HEK293T (cell line): ENCODE data around the gene PRR11.
"Not testable (repeated sequence)": the region's sequence is repeated elsewhere in the genome, so short reads cannot be mapped to it uniquely, and the experiment has no call there.

Experiments
- CTCF ChIA-PET: fragments of 350-600 bp; formaldehyde crosslinking; extraction: SDS; loops from one replicate; lab custom pipeline; 2021; ENCODE audit warnings: antibody characterized with exemption, inconsistent platforms; lab: Yijun Ruan, JAX
- POLR2A ChIA-PET: fragments of 350-600 bp; formaldehyde crosslinking; extraction: SDS; loops from one replicate; lab custom pipeline; 2020; ENCODE audit warnings: antibody characterized with exemption, inconsistent platforms; lab: Yijun Ruan, JAX
- DNase-seq: peaks from one replicate; pipeline ENCODE4 v3.0.0; 2012; ENCODE audit warnings: mixed read lengths; ENCODE audit errors: extremely low spot score
- ARNT ChIP-seq: fragments of 450-650 bp; IDR thresholded peaks from 2 replicates; pipeline ENCODE4 v1.6.1; 2017; ENCODE audit warnings: mild to moderate bottlenecking
- BHLHE40 ChIP-seq: fragments of 450-650 bp; IDR thresholded peaks from 2 replicates; pipeline ENCODE4 v1.6.1; 2016; ENCODE audit warnings: mild to moderate bottlenecking, moderate library complexity, borderline replicate concordance
- CTBP1 ChIP-seq: fragments of 450-650 bp; IDR thresholded peaks from 2 replicates; pipeline ENCODE4 v1.6.1; 2016; ENCODE audit warnings: borderline replicate concordance
- ELF4 ChIP-seq: fragments of 450-650 bp; IDR thresholded peaks from 2 replicates; pipeline ENCODE4 v1.6.1; 2017; ENCODE audit warnings: antibody characterized with exemption
- FOXA1 ChIP-seq: fragments of 450-650 bp; IDR thresholded peaks from 2 replicates; pipeline ENCODE4 v1.6.1; 2016; ENCODE audit warnings: mild to moderate bottlenecking
- FOXK2 ChIP-seq: fragments of 450-650 bp; IDR thresholded peaks from 2 replicates; pipeline ENCODE4 v1.6.1; 2016; ENCODE audit warnings: mild to moderate bottlenecking
- FOXM1 ChIP-seq: fragments of 450-650 bp; IDR thresholded peaks from 2 replicates; pipeline ENCODE4 v1.6.1; 2017; ENCODE audit warnings: mild to moderate bottlenecking, borderline replicate concordance
- HDGF ChIP-seq: fragments of 450-650 bp; IDR thresholded peaks from 2 replicates; pipeline ENCODE4 v1.6.1; 2017; ENCODE audit warnings: antibody characterized with exemption, borderline replicate concordance
- L3MBTL2 ChIP-seq: fragments of 450-650 bp; conservative IDR thresholded peaks from 2 replicates; pipeline ENCODE4 v1.6.1; 2016; ENCODE audit warnings: mild to moderate bottlenecking
- LEF1 ChIP-seq: fragments of 450-650 bp; IDR thresholded peaks from 2 replicates; pipeline ENCODE4 v1.6.1; 2017; ENCODE audit warnings: mild to moderate bottlenecking, borderline replicate concordance
- NFRKB ChIP-seq: fragments of 450-650 bp; IDR thresholded peaks from 2 replicates; pipeline ENCODE4 v1.6.1; 2016; ENCODE audit warnings: mild to moderate bottlenecking, moderate library complexity
- PKNOX1 ChIP-seq: fragments of 450-650 bp; IDR thresholded peaks from 2 replicates; pipeline ENCODE4 v1.6.1; 2016
- SP1 ChIP-seq: fragments of 450-650 bp; IDR thresholded peaks from 2 replicates; pipeline ENCODE4 v1.6.1; 2017
- SUZ12 ChIP-seq: fragments of 450-650 bp; IDR thresholded peaks from 2 replicates; pipeline ENCODE4 v1.6.1; 2016; ENCODE audit warnings: mild to moderate bottlenecking
- TARDBP ChIP-seq: fragments of 450-650 bp; IDR thresholded peaks from 2 replicates; pipeline ENCODE4 v1.6.1; 2016
- ZNF384 ChIP-seq: fragments of 450-650 bp; IDR thresholded peaks from 2 replicates; pipeline ENCODE4 v1.6.1; 2016

PRR11 gene

GRCh38 chr17:59220328-59221158 is 65.0 kb downstream of the PRR11 start, which contains the start of gene GDPD1:
Gene GDPD1 (plus strand): TSS chr17:59220511. CDS start chr17:59220610, 99 bp downstream.
- TF ChIP-seq L3MBTL2 (peak; percentile 53; the same call in 1 of the 2 replicates), ARNT (no peak)
- peak; percentile 99 for DNase-seq
- ChIA-PET CTCF (interaction anchor here (0.6 kb wide), 1 partner anchor 251 kb away, joined by 4 read pairs; no protein-coding TSS in a partner anchor), POLR2A (interaction anchor here (0.8 to 2.7 kb wide), 11 partner anchors 8 to 487 kb away, joined by 3 to 50 read pairs (median 3); partner anchors contain the start of genes CLTC, PRR11, PTRH2 and SKA2)

- ChIA-PET POLR2A (interaction anchor here (1.0 to 2.7 kb wide), 5 partner anchors 9 to 116 kb away, joined by 3 to 50 read pairs (median 3); partner anchors contain the start of gene SMG8), CTCF (interaction anchor here (0.6 kb wide), 2 partner anchors 72 to 250 kb away, joined by 4 read pairs; no protein-coding TSS in a partner anchor)
- peak; percentile 38 for DNase-seq
- TF ChIP-seq ZNF384 = peak; percentile 77
- no peak for TF ChIP-seq TARDBP
These were observed 65.8 kb downstream of the PRR11 start for GRCh38 chr17:59221159-59221847.

- no peak for DNase-seq
- TF ChIP-seq SUZ12 (no peak), FOXM1 (no peak), SP1 (no peak), TARDBP (no peak)
- CTCF ChIA-PET = no interaction called here
- POLR2A ChIA-PET = no interaction called here
These were observed 68.3 kb downstream of the PRR11 start for GRCh38 chr17:59223813-59224212.

GRCh38 chr17:59228588-59228987 is 73.0 kb downstream of the PRR11 start:
- POLR2A ChIA-PET = interaction anchor here (1.1 kb wide), 1 partner anchor 8 kb away, joined by 4 read pairs; the partner anchor contains the start of gene GDPD1
- CTCF ChIA-PET = interaction anchor here (0.7 kb wide), 1 partner anchor 88 kb away, joined by 6 read pairs; no protein-coding TSS in a partner anchor
- DNase-seq = not testable (repeated sequence)

GRCh38 chr17:59230764-59231163 is 75.2 kb downstream of the PRR11 start:
- POLR2A ChIA-PET = interaction anchor here (1.6 kb wide), 1 partner anchor 10 kb away, joined by 3 read pairs; no protein-coding TSS in a partner anchor
- DNase-seq = no peak
- no peak for TF ChIP-seq SP1
- TF ChIP-seq ELF4 = no peak
- TF ChIP-seq SUZ12 = no peak
- no peak for TF ChIP-seq ZNF384
- TF ChIP-seq PKNOX1 = no peak
- no peak for TF ChIP-seq NFRKB
- TF ChIP-seq TARDBP = no peak
- no peak for TF ChIP-seq L3MBTL2
- no peak for TF ChIP-seq FOXA1
- TF ChIP-seq LEF1 = no peak
- TF ChIP-seq ARNT = no peak
- TF ChIP-seq HDGF = no peak
- TF ChIP-seq BHLHE40 = no peak
- CTCF ChIA-PET = no interaction called here

GRCh38 chr17:59234631-59235030 is 79.1 kb downstream of the PRR11 start:
- ChIA-PET POLR2A (no interaction called here), CTCF (interaction anchor here (0.7 kb wide), 1 partner anchor 210 kb away, joined by 3 read pairs; no protein-coding TSS in a partner anchor)
- TF ChIP-seq CTBP1 = no peak
- no peak for TF ChIP-seq LEF1
- TF ChIP-seq HDGF = no peak
- DNase-seq = no peak

- POLR2A ChIA-PET = interaction anchor here (1.3 kb wide), 1 partner anchor 29 kb away, joined by 3 read pairs; no protein-coding TSS in a partner anchor
- CTCF ChIA-PET = no interaction called here
- DNase-seq = no peak
- no peak for TF ChIP-seq SUZ12
- no peak for TF ChIP-seq L3MBTL2
- no peak for TF ChIP-seq CTBP1
- TF ChIP-seq LEF1 = no peak
- no peak for TF ChIP-seq BHLHE40
- TF ChIP-seq HDGF = no peak
- no peak for TF ChIP-seq PKNOX1
These were observed 83.4 kb downstream of the PRR11 start for GRCh38 chr17:59238906-59239305.

- TF ChIP-seq ARNT (no peak), SUZ12 (no peak), TARDBP (no peak), HDGF (no peak), FOXM1 (no peak), BHLHE40 (no peak), ZNF384 (no peak), LEF1 (no peak), PKNOX1 (no peak), FOXA1 (no peak), ELF4 (no peak), FOXK2 (no peak), SP1 (no peak)
- ChIA-PET CTCF (no interaction called here), POLR2A (no interaction called here)
- no peak for DNase-seq
These were observed 88.5 kb downstream of the PRR11 start for GRCh38 chr17:59244081-59244480.
